Measurements from ENCODE around the gene NELL1. TPM values are rescaled to one million over a fixed set of nuclear protein-coding genes. Genes with fewer than 3 reads are reported as not detected.
"Not testable (repeated sequence)": the region's sequence is repeated elsewhere in the genome, so short reads cannot be mapped to it uniquely, and the experiment has no call there.

The NELL1 gene
- total RNA-seq, 2 donors from 2014 or later, result not detected

DNA sequence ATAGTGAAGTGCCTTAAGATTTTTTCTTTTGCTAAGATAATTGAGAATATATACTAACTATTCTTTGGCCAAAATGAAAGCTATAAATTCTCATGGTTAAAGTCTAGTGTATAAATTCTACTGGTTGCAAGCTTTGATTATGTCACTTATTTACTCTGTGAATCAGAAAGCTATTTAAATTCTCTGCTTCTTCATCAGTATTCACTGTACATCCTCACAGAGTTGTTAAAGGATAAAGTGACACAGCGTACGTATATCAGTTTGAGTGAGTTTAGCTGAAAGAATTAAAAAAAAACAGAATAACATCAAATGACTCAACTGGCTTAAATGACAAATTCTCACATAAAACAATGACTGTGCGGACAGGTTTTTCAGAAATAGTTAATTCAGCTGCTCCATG is 453.1 kb downstream of the NELL1 start:
- Histone ChIP-seq H3K27ac (no peak overlapping the region), H3K4me3 (no peak overlapping the region), H3K36me3 (replicated peaks in 1 of 2; ENCODE audit: insufficient read depth in 1 of 2, low read depth in 2 of 2) (no peaks in the 10 kb centered on the region), H3K9me3 (no peaks in the 10 kb centered on the region), H3K27me3 (no peaks in the 10 kb centered on the region), H3K4me1 (no peaks in the 10 kb centered on the region)
- TF ChIP-seq POLR2A (IDR thresholded peaks at IDR 0.05), result no peak
- TF ChIP-seq, protein P1, sequence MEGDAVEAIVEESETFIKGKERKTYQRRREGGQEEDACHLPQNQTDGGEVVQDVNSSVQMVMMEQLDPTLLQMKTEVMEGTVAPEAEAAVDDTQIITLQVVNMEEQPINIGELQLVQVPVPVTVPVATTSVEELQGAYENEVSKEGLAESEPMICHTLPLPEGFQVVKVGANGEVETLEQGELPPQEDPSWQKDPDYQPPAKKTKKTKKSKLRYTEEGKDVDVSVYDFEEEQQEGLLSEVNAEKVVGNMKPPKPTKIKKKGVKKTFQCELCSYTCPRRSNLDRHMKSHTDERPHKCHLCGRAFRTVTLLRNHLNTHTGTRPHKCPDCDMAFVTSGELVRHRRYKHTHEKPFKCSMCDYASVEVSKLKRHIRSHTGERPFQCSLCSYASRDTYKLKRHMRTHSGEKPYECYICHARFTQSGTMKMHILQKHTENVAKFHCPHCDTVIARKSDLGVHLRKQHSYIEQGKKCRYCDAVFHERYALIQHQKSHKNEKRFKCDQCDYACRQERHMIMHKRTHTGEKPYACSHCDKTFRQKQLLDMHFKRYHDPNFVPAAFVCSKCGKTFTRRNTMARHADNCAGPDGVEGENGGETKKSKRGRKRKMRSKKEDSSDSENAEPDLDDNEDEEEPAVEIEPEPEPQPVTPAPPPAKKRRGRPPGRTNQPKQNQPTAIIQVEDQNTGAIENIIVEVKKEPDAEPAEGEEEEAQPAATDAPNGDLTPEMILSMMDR (IDR thresholded peaks at IDR 0.05), result no peak
- no peak for DNase-seq
- no peak for ATAC-seq
- intact Hi-C loops (cut with DNase I), result no loop called here
- 81 to 83% methylated on average over 3 of the region's 3 CpGs for WGBS, 2 donors

DNA sequence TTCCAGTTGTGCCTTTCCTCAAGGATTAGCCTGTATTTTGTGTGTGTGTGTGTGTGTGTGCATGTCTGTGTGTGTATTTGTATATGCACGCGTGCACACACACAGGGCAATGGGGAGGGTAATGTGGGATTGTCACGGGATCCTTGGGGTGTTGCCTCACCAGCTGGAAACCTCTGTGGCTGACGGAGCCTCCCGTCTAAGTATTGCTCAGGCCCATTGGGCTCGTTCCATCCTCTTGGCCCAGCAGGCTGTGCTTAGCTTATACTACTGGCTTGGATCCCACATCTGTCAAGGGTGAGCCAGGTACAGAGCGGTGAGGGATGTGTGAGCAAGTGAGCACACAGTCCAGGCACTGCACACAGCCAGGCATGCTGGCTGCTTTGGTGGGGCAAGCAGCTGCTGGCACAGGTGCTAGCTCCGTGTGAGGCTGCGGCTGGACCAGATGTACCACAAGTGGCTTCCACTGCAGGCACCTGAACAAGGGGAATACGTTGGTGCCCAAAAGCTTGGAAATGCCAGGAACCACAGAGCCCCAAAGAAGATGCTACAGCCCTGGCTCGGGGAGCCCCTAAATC is 462.8 kb downstream of the NELL1 start:
- WGBS, 2 donors, result 78 to 80% methylated on average over 8 to 11 of the region's 11 CpGs
- H3K4me1 ChIP-seq, result no peaks in the 10 kb centered on the region
- no peak overlapping the region for H3K27ac ChIP-seq
- intact Hi-C loops (cut with DNase I), result no loop called here
- DNase-seq (no peak), ATAC-seq (no peak)
- no peak for TF ChIP-seq POLR2A (IDR thresholded peaks at IDR 0.05)
- TF ChIP-seq, protein P1 (IDR thresholded peaks at IDR 0.05), result no peak
- no peaks in the 10 kb centered on the region for H3K36me3 ChIP-seq (replicated peaks in 1 of 2; ENCODE audit: insufficient read depth in 1 of 2, low read depth in 2 of 2)
- no peak overlapping the region for H3K4me3 ChIP-seq
- H3K9me3 ChIP-seq, result no peaks in the 10 kb centered on the region
- H3K27me3 ChIP-seq, result no peaks in the 10 kb centered on the region

DNA sequence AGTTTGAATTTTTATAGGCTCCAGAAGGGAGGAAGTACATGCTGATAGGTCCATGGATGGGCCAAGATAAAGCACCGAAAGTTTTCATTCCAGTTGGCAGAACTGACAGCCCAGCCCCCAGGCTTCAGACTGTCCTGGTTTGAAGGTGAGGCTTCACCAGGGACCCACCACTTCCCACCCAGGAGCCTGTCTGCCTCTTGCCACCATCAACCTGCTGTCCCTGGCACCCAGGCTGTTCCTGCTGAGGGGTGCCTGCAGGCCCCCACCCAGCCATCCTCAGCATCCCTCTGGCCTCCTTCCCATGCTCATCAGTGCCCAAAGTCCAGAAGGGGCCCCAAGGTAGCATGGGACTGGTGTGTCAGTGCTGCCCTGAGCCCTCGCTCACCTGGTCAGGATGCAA is 463.9 kb downstream of the NELL1 start:
- Histone ChIP-seq H3K27ac (no peak overlapping the region), H3K4me1 (no peaks in the 10 kb centered on the region), H3K9me3 (no peaks in the 10 kb centered on the region), H3K36me3 (replicated peaks in 1 of 2; ENCODE audit: insufficient read depth in 1 of 2, low read depth in 2 of 2) (no peaks in the 10 kb centered on the region), H3K4me3 (no peak overlapping the region), H3K27me3 (no peaks in the 10 kb centered on the region)
- ATAC-seq (no peak), DNase-seq (no peak)
- intact Hi-C loops (cut with DNase I), result no loop called here
- TF ChIP-seq, protein P1 (IDR thresholded peaks at IDR 0.05), result no peak
- no peak for TF ChIP-seq POLR2A (IDR thresholded peaks at IDR 0.05)
- 84 to 100% methylated on average over 1 to 2 of the region's 2 CpGs for WGBS, 2 donors

DNA sequence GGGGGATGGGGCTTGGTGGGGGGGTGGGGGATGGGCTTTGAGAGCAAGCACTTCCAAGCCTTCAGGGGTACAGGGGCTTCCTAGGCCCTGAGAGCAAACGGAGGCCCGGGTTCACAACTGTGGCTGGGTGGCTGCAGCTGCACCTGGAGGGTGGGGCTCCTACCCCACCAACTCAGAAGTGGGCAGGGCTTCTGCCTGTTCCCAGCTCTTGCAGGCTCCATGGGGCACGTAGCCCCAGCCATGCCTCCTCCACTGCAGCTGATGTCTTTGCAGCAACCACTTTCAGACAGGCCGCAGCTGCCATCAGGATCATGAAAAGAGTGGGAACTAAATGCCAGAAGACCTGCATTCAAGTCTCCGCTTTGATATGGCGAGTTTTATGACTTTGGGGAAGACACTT is 464.3 kb downstream of the NELL1 start:
- no peaks in the 10 kb centered on the region for H3K27me3 ChIP-seq
- WGBS, 2 donors, result 75 to 82% methylated on average over 6 of the region's 6 CpGs
- H3K9me3 ChIP-seq, result no peaks in the 10 kb centered on the region
- intact Hi-C loops (cut with DNase I), result no loop called here
- no peaks in the 10 kb centered on the region for H3K36me3 ChIP-seq (replicated peaks in 1 of 2; ENCODE audit: insufficient read depth in 1 of 2, low read depth in 2 of 2)
- DNase-seq (no peak), ATAC-seq (no peak)
- H3K27ac ChIP-seq, result no peak overlapping the region
- no peaks in the 10 kb centered on the region for H3K4me1 ChIP-seq
- no peak for TF ChIP-seq POLR2A (IDR thresholded peaks at IDR 0.05)
- no peak overlapping the region for H3K4me3 ChIP-seq

GRCh38 chr11:21137803-21138202 is 468.4 kb downstream of the NELL1 start:
- no peaks in the 10 kb centered on the region for H3K9me3 ChIP-seq
- ATAC-seq (no peak), DNase-seq (no peak)
- no peak for TF ChIP-seq POLR2A (IDR thresholded peaks at IDR 0.05)
- TF ChIP-seq, protein P1 (IDR thresholded peaks at IDR 0.05), result no peak
- no peaks in the 10 kb centered on the region for H3K36me3 ChIP-seq (replicated peaks in 1 of 2; ENCODE audit: insufficient read depth in 1 of 2, low read depth in 2 of 2)
- no peak overlapping the region for H3K27ac ChIP-seq
- WGBS, 2 donors, result 36 to 51% methylated on average over 6 of the region's 6 CpGs
- no peak overlapping the region for H3K4me3 ChIP-seq
- no peaks in the 10 kb centered on the region for H3K27me3 ChIP-seq
- intact Hi-C loops (cut with DNase I), result no loop called here
- no peaks in the 10 kb centered on the region for H3K4me1 ChIP-seq

DNA sequence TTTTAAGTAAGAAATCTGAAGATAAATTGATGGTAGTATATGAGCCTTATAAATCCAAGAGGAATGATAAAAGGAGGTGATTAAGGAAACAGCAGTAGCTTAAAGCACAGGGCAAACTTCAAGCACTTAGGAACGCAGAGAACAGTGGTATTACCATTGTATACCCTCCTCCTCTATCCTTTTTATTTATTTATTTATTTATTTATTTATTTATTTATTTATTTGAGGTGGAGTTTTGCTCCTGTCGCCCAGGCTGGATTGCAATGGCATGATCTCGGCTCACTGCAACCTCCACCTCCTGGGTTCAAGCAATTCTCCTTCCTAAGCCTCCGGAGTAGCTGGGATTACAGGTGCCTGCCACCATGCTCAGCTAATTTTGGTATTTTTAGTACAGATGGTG is 472.2 kb downstream of the NELL1 start:
- 80 to 84% methylated on average over 4 of the region's 4 CpGs for WGBS, 2 donors
- DNase-seq; H3K4me1 ChIP-seq; H3K27ac ChIP-seq; H3K4me3 ChIP-seq; H3K9me3 ChIP-seq; H3K27me3 ChIP-seq; H3K36me3 ChIP-seq (replicated peaks in 1 of 2; ENCODE audit: insufficient read depth in 1 of 2, low read depth in 2 of 2); intact Hi-C loops (cut with DNase I); ATAC-seq: not testable (repeated sequence)

All from body of pancreas (tissue), 4 donors.